ENCODE measurements around the gene DVL2.

The DVL2 gene

DNA sequence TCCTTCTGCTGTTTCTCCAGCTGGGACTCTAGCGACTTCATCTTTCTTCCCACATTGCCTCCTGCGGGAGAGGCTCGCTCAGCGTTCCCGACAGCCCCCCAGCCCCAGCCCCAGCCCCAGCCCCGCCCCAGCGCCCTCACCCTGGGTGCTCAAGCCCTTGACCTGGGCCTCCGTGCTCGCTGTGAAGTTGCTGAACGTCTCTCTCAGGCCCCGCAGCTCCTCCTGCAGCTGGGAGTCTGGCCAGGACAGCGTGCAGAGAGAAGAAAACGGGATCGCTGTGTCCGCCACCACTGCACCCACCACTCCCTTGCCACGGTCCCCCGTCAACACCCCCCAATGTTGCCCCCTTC is 57.5 kb downstream of the DVL2 start:
- no peak overlapping the region for H3K4me3 ChIP-seq (ENCODE audit: low read depth, low read length)
- TF ChIP-seq POLR2A (IDR thresholded peaks at IDR 0.05; ENCODE audit: extremely low read depth, insufficient read length) (no peak), MYC (IDR thresholded peaks at IDR 0.05; ENCODE audit: low read depth, low read length) (no peak), CTCF (IDR thresholded peaks at IDR 0.05; ENCODE audit: low read depth, low read length) (no peak)
- TF ChIP-seq, protein P1, sequence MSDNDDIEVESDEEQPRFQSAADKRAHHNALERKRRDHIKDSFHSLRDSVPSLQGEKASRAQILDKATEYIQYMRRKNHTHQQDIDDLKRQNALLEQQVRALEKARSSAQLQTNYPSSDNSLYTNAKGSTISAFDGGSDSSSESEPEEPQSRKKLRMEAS (IDR thresholded peaks at IDR 0.05; ENCODE audit: low read depth, low read length): no peak
- DNase-seq (ENCODE audit: low read depth): no peak

GRCh38 chr17:7176107-7176840 is 58.0 kb downstream of the DVL2 start:
- DNase-seq (ENCODE audit: low read depth): no peak
- TF ChIP-seq POLR2A (IDR thresholded peaks at IDR 0.05; ENCODE audit: extremely low read depth, insufficient read length) (no peak), CTCF (IDR thresholded peaks at IDR 0.05; ENCODE audit: low read depth, low read length) (no peak), MYC (IDR thresholded peaks at IDR 0.05; ENCODE audit: low read depth, low read length) (no peak)
- TF ChIP-seq, protein P1 (IDR thresholded peaks at IDR 0.05; ENCODE audit: low read depth, low read length): no peak
- no peak overlapping the region for H3K4me3 ChIP-seq (ENCODE audit: low read depth, low read length)

Data from NB4 (cell line).